Osteoblast (primary cell): Measurements from ENCODE around the gene MYRFL. TPM values are rescaled to one million over a fixed set of nuclear protein-coding genes. Genes with fewer than 3 reads are reported as not detected.

ENCODE experiments used
- DNase-seq: peaks from one replicate; pipeline ENCODE4 v3.0.0; 2011; ENCODE audit warnings: low spot score, mixed read lengths; ENCODE audit not compliant: insufficient read length; ENCODE audit errors: missing footprints
- H2AFZ ChIP-seq: 2 replicates; pipeline ENCODE4 v1.6.0; 2011; ENCODE audit warnings: mild to moderate bottlenecking, low read length
- H3K27ac ChIP-seq: 2 replicates; pipeline ENCODE4 v1.5.1; 2011; ENCODE audit warnings: mild to moderate bottlenecking, low read depth, low read length, moderate library complexity
- H3K27me3 ChIP-seq: 2 replicates; pipeline ENCODE4 v1.6.0; 2012; ENCODE audit warnings: mild to moderate bottlenecking, control low read depth, inconsistent platforms, low read length, moderate library complexity; ENCODE audit not compliant: insufficient read depth
- H3K36me3 ChIP-seq: 2 replicates; pipeline ENCODE4 v1.5.1; 2011; ENCODE audit warnings: mild to moderate bottlenecking, low read length, control low read depth, moderate library complexity; ENCODE audit not compliant: insufficient read depth
- H3K4me1 ChIP-seq: 2 replicates; pipeline ENCODE4 v1.5.1; 2011; ENCODE audit warnings: mild to moderate bottlenecking, low read length, control low read depth, moderate library complexity; ENCODE audit not compliant: insufficient read depth
- H3K4me2 ChIP-seq: 2 replicates; pipeline ENCODE4 v1.6.0; 2011; ENCODE audit warnings: mild to moderate bottlenecking, low read length; ENCODE audit not compliant: insufficient read depth
- H3K4me3 ChIP-seq: fragments of 200-600 bp; sonication (generic); 3 replicates; pipeline ENCODE4 v1.5.1; 2012; ENCODE audit warnings: mild to moderate bottlenecking, low read length, inconsistent platforms; ENCODE audit not compliant: insufficient read depth
- H3K79me2 ChIP-seq: 2 replicates; pipeline ENCODE4 v1.6.0; 2012; ENCODE audit warnings: mild to moderate bottlenecking, low read length, control low read depth, inconsistent platforms; ENCODE audit not compliant: insufficient read depth
- H3K9me3 ChIP-seq: 2 replicates; pipeline ENCODE4 v1.5.1; 2011; ENCODE audit warnings: low read depth, low read length, control low read depth
- H4K20me1 ChIP-seq: 2 replicates; pipeline ENCODE4 v1.6.0; 2012; ENCODE audit warnings: mild to moderate bottlenecking, low read length, control low read depth; ENCODE audit not compliant: insufficient read depth
- CTCF ChIP-seq: IDR thresholded peaks from 2 replicates; pipeline ENCODE4 v1.5.1; 2011; ENCODE audit warnings: mild to moderate bottlenecking, low read depth, low read length, moderate library complexity; ENCODE audit errors: extremely low read depth
- total RNA-seq: library from RNA; depleted of rRNA; stranded (reverse); fragments of >200 nt; gene quantifications from 2 replicates; pipeline ENCODE4 v1.2.3, GENCODE V29; 2012

The MYRFL gene
- total RNA-seq, 1 donor, result not detected

- Histone ChIP-seq H3K4me3 (no peak overlapping the region), H2AFZ (no peak overlapping the region), H4K20me1 (no peaks in the 10 kb centered on the region), H3K36me3 (no peaks in the 10 kb centered on the region), H3K27me3 (no peaks in the 10 kb centered on the region), H3K4me1 (no peaks in the 10 kb centered on the region), H3K4me2 (no peak overlapping the region), H3K27ac (no peak overlapping the region), H3K9me3 (no peaks in the 10 kb centered on the region), H3K79me2 (no peaks in the 10 kb centered on the region)
- peak; percentile 62 for DNase-seq
- TF ChIP-seq CTCF, result no peak
These were observed 79.8 kb downstream of the MYRFL start for GRCh38 chr12:69904777-69905176.

GRCh38 chr12:69905801-69906200, 80.8 kb downstream of the MYRFL start:
- H3K27me3 ChIP-seq, result no peaks in the 10 kb centered on the region
- H3K4me3 ChIP-seq, result no peak overlapping the region

GRCh38 chr12:69906411-69907216, 81.6 kb downstream of the MYRFL start:
- Histone ChIP-seq H3K27ac (no peak overlapping the region), H3K4me1 (no peaks in the 10 kb centered on the region), H3K4me2 (no peak overlapping the region), H3K27me3 (no peaks in the 10 kb centered on the region), H2AFZ (no peak overlapping the region), H3K36me3 (no peaks in the 10 kb centered on the region), H3K9me3 (no peaks in the 10 kb centered on the region), H3K4me3 (no peak overlapping the region), H3K79me2 (no peaks in the 10 kb centered on the region), H4K20me1 (no peaks in the 10 kb centered on the region)
- TF ChIP-seq CTCF, result no peak
- no peak for DNase-seq

More at GRCh38 chr12:69905801-69906200, 80.8 kb downstream of the MYRFL start:
- H3K36me3 ChIP-seq, result no peaks in the 10 kb centered on the region
- H2AFZ ChIP-seq, result no peak overlapping the region
- no peak for DNase-seq
- H4K20me1 ChIP-seq, result no peaks in the 10 kb centered on the region
- H3K9me3 ChIP-seq, result no peaks in the 10 kb centered on the region
- no peak overlapping the region for H3K27ac ChIP-seq
- H3K4me1 ChIP-seq, result no peaks in the 10 kb centered on the region
- H3K4me2 ChIP-seq, result no peak overlapping the region
- no peak for TF ChIP-seq CTCF
- no peaks in the 10 kb centered on the region for H3K79me2 ChIP-seq

GRCh38 chr12:69908203-69908602, 83.2 kb downstream of the MYRFL start:
- Histone ChIP-seq H3K27me3 (no peaks in the 10 kb centered on the region), H3K4me3 (no peak overlapping the region), H4K20me1 (no peaks in the 10 kb centered on the region), H3K27ac (no peak overlapping the region), H2AFZ (no peak overlapping the region), H3K4me2 (no peak overlapping the region), H3K36me3 (no peaks in the 10 kb centered on the region), H3K4me1 (no peaks in the 10 kb centered on the region), H3K9me3 (no peaks in the 10 kb centered on the region), H3K79me2 (no peaks in the 10 kb centered on the region)
- DNase-seq, result no peak
- no peak for TF ChIP-seq CTCF
